ENCODE results near the gene NUP214. TPM values are rescaled to one million over a fixed set of nuclear protein-coding genes. Genes with fewer than 3 reads are reported as not detected.
"Not testable (repeated sequence)": the region's sequence is repeated elsewhere in the genome, so short reads cannot be mapped to it uniquely, and the experiment has no call there.

The NUP214 gene
- total and polyA plus RNA-seq, 9 donors = 25.0 to 60.7 (median 46.6) TPM

- no peak for TF ChIP-seq EP300 (IDR thresholded peaks at IDR 0.05)
- no peak for TF ChIP-seq POLR2A (IDR thresholded peaks at IDR 0.05)
- no peak for TF ChIP-seq CTCF (IDR thresholded peaks at IDR 0.05)
- Histone ChIP-seq H3K27me3 (no peaks in the 10 kb centered on the region), H3K4me1 (ENCODE audit: insufficient read depth) (peaks cover 10% of the 10 kb centered on the region), H3K9me3 (no peaks in the 10 kb centered on the region), H3K36me3 (no peaks in the 10 kb centered on the region), H3K4me3 (no peak overlapping the region), H3K27ac (no peak overlapping the region)
- intact Hi-C loops (cut with DNase I) = no loop called here
- DNase-seq = no peak
- 91 to 94% (median 93%) methylated on average over 33 of the region's 33 CpGs for WGBS, 3 donors
Observed at GRCh38 chr9:131260751-131261452, 135.5 kb downstream of the NUP214 start.

DNA sequence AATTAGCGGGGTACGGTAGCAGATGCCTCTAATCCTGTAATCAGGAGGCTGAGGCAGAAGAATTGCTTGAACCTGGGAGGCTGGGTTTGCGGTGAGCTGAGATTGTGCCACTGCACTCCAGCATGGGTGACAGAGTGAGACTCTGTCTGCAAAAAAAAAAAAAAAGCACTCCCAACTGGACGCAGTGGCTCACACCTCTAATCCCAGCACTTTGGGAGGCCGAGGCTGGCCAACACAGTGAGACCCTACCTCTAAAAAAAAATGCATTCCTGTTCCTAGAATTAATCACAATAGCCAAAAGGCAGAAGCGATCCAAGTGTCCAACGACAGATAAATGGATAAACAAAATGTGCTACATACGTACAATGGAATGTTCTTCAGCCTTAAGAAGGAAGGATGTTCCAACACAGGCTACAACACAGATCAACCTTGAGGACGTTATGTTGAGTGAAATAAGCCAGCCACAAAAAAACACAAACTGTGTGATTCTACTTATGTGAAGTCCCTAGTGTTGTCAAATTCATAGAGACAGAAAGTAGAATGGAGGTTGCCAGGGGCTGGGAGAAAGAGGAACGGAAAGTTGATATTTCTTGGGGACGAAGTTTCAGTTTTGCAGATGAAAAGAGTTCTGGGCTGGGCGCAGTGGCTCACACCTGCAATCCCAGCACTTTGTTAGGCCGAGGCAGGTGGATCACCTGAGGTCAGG is 137.1 kb downstream of the NUP214 start:
- Histone ChIP-seq H3K27ac (no peak overlapping the region), H3K27me3 (no peaks in the 10 kb centered on the region)
- intact Hi-C loops (cut with DNase I) = no loop called here

GRCh38 chr9:131263033-131263343 is 137.6 kb downstream of the NUP214 start:
- DNase-seq; H3K36me3 ChIP-seq; intact Hi-C loops (cut with DNase I); H3K9me3 ChIP-seq; H3K27ac ChIP-seq; H3K27me3 ChIP-seq; H3K4me3 ChIP-seq: not testable (repeated sequence)
- WGBS, 3 donors = 93 to 97% (median 94%) methylated on average over 5 of the region's 5 CpGs
- H3K4me1 ChIP-seq (ENCODE audit: insufficient read depth) = peaks cover 14% of the 10 kb centered on the region

More for the DNA sequence above, 137.1 kb downstream of the NUP214 start:
- no peak for DNase-seq
- Histone ChIP-seq H3K4me3 (no peak overlapping the region), H3K9me3 (no peaks in the 10 kb centered on the region), H3K36me3 (no peaks in the 10 kb centered on the region), H3K4me1 (ENCODE audit: insufficient read depth) (peaks cover 14% of the 10 kb centered on the region)
- WGBS, 3 donors = 85 to 86% (median 85%) methylated on average over 13 of the region's 13 CpGs
- TF ChIP-seq CTCF (IDR thresholded peaks at IDR 0.05) (no peak), EP300 (IDR thresholded peaks at IDR 0.05) (no peak), POLR2A (IDR thresholded peaks at IDR 0.05) (no peak)

- H3K4me3 ChIP-seq = no peak overlapping the region
- H3K27ac ChIP-seq = no peak overlapping the region
- WGBS, 3 donors = 92 to 93% (median 92%) methylated on average over 6 of the region's 6 CpGs
- no peak for DNase-seq
- H3K9me3 ChIP-seq = no peaks in the 10 kb centered on the region
- peaks cover 14% of the 10 kb centered on the region for H3K4me1 ChIP-seq (ENCODE audit: insufficient read depth)
- H3K27me3 ChIP-seq = no peaks in the 10 kb centered on the region
- intact Hi-C loops (cut with DNase I) = no loop called here
- TF ChIP-seq POLR2A (IDR thresholded peaks at IDR 0.05) (no peak), CTCF (IDR thresholded peaks at IDR 0.05) (no peak), EP300 (IDR thresholded peaks at IDR 0.05) (no peak)
- H3K36me3 ChIP-seq = no peaks in the 10 kb centered on the region
Observed at GRCh38 chr9:131263701-131264100, 138.3 kb downstream of the NUP214 start.

- peaks cover 14% of the 10 kb centered on the region for H3K4me1 ChIP-seq (ENCODE audit: insufficient read depth)
- no peak overlapping the region for H3K4me3 ChIP-seq
- TF ChIP-seq CTCF (IDR thresholded peaks at IDR 0.05) (no peak), POLR2A (IDR thresholded peaks at IDR 0.05) (no peak), EP300 (IDR thresholded peaks at IDR 0.05) (no peak)
- intact Hi-C loops (cut with DNase I) = no loop called here
- DNase-seq = no peak
- H3K9me3 ChIP-seq = no peaks in the 10 kb centered on the region
- H3K36me3 ChIP-seq = no peaks in the 10 kb centered on the region
- 77 to 86% (median 78%) methylated on average over 11 of the region's 11 CpGs for WGBS, 3 donors
- no peak overlapping the region for H3K27ac ChIP-seq
- no peaks in the 10 kb centered on the region for H3K27me3 ChIP-seq
Observed at GRCh38 chr9:131264231-131264630, 138.8 kb downstream of the NUP214 start.
